NCI-H226 (cell line): ENCODE results near the gene RFNG.

Source experiments
- DNase-seq: peaks from one replicate; pipeline ENCODE4 v3.0.0-alpha.2; 2015

Gene RFNG

DNA sequence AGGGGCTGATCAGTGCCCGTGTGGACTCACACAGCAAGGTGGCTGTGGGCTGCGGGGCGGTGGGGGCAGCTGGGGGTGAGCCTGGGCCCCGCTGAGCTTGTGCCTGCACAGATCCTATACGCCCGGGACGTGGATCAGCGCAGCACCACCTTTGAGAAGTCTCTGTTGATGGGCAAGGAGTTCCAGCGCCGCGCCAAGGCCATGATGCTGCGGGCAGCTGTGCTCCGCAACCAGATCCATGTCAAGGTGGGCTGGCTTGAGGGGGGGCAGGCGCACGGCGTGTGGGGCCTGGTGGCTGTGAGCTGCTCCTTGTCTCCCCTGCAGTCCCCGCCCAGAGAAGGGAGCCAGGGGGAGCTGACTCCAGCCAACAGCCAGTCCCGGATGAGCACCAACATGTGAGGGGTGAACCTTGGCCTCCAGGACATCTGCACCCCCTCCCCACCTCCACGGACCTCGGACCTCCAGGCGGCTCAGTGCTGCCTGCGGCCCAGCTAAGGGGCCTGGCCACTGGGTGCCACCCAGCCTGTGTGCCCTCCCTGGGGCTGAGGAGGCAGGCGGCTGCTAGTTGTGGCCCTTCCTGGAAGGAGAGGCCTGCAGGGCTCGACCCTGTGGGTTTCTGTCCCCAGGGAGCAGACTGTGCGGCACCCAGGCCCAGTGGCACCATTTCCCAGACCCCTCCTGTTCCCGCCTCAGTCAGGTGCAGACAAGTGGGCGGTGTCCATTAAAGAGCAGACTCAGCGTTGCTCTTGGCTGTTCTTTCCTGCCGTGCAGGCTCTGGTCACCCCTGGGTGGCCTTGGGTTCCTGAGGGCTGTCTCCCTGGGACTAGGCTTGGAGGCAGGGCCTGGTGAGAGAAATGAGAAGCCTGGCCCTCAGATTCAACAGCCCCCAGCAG lies 5.4 kb upstream of the RFNG start:
- peak; percentile 1 for DNase-seq

DNA sequence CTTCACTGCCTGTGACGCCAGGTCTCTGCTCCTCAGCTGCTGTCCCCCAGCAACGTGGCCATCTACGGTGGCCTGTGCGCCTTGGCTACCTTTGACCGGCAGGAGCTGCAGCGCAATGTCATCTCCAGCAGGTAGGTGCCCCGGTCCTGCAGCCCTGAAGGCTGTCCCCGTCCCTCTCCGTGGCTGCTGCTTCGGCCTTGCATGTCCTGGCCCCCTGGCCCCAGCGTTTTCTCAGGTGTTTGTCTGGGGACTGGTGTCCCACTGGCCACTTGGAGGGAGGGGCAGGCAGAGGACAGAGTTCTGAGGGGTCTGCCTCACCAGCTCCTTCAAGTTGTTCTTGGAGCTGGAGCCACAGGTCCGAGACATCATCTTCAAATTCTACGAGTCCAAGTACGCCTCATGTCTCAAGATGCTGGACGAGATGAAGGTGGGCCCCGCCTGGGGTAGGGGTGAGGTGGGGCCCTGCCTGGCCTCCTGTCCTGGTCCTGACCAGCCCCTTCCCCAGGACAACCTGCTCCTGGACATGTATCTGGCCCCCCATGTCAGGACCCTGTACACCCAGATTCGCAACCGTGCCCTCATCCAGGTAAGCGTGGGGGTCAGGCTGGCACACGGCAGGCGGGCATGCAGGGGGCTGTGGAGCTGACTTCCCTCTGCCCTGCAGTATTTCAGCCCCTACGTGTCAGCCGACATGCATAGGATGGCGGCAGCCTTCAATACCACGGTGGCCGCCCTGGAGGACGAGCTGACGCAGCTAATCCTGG lies 4.5 kb upstream of the RFNG start:
- DNase-seq: peak; percentile 0

DNA sequence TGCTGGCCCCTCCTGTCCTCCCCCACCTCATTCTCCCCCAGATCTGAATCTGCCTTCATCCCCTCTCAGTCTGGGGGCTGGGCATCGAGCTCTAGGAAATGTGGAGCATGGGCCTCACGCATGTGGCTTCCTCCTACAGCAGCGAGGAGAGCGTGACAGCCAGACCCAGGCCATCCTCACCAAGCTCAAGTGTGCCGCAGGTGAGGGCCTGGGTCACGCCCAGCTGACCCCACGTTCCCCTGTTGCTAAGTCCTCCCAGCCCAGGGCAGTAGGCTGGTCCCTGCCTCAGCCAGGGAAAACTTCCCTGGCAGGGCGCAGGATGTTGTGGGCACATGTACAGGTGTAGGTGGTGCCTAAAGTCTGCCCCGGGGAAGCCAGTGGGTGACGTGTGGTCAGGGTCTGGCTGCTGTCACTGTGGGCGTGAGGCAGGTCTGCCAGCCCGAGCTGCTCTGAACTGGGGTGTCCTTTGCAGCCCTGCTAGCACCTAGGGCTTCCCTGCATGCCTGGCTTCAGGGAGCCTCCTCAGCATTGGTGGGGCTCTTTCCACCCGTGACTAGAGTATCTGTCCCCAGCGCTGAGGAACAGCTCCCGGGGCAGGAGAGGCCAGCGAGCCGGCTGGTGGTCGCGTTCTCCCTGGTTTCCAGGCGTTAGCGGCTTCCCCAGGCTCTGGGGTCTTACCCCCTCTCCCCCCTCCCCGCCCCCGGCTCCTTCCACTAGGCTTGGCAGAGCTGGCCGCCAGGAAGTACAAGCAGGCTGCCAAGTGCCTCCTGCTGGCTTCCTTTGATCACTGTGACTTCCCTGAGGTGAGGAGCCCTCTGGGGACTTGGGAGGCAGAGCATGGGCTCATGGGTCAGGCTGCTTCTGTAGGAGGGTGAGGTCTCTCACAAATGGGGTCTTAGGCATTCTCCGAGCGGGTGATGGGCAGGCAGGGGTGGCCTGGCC lies 3.7 kb upstream of the RFNG start:
- no peak for DNase-seq

DNA sequence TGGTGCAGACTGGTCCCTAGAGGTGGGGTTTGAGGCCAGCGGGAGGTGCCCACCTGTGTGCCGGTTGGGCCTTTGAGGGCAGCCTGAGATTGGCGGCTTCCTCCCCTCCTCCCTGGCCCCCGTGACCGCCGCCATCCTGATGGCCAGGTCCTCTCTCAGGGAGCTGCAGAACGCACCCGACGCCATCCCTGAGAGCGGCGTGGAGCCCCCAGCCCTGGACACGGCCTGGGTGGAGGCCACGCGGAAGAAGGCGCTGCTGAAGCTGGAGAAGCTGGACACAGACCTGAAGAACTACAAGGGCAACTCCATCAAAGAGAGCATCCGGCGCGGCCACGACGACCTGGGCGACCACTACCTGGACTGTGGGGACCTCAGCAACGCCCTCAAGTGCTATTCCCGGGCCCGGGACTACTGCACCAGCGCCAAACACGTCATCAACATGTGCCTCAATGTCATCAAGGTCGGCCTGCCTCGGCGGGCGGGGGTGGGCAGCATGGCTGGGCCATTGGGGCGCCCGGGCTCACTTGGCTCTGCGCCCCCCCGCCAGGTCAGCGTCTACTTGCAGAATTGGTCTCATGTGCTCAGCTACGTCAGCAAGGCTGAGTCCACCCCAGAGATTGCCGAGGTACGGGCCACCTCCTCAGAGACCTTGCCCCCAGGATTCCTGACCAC lies 2.9 kb upstream of the RFNG start:
- peak; percentile 0 for DNase-seq

DNA sequence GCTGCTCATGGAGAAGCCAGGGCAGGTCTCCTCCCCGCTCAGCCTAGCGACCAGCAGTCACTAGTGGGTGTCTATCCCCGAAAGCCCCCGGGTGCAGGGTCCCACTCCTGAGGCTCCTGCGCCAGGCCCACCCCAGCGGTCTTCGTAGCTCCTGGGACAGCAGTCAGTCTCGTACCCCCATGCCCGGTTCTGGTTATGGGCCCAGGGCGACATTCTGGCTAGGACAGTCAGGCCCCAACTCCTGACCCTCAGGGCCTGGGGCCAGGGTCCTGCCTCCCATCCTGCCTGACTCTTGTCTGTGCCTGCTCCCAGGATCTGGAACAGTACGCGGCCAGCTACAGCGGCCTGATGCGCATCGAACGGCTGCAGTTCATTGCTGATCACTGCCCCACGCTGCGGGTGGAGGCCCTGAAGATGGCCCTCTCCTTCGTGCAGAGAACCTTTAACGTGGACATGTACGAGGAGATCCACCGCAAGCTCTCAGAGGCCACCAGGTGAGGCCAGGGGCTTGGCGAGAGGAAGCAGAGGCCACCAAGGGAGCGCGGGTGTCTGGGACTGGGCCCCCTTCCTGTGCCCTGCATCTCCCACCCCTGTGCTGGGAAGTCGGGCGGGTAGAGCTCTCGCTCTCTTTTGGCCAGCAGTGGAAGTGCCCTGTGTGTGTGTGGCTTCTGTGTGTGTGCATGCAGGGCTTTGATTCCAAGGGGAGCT lies 2.1 kb upstream of the RFNG start:
- DNase-seq: peak; percentile 0

DNA sequence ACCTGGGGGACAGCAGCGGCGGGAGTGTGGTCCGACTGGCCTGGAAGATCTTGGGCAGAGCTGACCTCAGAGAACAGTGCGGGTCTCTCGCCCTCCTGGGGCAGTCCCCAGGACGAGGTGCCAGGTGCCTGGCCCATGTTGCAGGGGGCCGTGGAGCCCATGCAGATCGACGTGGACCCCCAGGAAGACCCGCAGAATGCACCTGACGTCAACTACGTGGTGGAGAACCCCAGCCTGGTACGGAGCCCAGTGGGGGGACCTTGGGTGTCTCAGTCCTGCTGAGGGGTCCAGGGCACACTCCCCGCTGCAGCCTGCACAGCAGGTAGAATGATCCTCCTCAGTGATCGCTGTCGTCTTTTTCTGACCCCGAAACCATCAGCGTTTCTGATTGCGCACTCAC lies 1.5 kb upstream of the RFNG start:
- no peak for DNase-seq

DNA sequence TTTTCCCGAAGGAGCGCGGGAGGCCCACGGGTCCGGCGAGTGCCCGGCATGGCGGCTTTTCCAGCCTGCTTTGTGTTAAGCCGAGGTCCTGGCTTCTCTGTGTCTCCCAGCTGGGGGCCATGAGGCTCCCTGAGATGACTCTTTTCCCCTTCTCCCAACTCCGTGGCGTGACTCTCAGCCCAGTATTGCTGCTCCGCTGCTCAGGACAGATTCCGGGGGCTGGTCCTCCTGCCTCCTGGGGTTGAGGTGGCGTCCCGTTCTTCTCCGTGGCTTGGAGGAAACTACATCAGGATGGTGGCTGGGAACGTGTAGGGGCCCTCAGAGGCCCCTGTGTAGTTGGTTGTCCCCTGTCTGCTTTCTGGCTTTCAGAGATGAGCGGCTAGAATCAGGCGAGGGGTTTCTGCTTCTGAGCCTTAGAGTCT lies 1.0 kb upstream of the RFNG start:
- DNase-seq: no peak

DNA sequence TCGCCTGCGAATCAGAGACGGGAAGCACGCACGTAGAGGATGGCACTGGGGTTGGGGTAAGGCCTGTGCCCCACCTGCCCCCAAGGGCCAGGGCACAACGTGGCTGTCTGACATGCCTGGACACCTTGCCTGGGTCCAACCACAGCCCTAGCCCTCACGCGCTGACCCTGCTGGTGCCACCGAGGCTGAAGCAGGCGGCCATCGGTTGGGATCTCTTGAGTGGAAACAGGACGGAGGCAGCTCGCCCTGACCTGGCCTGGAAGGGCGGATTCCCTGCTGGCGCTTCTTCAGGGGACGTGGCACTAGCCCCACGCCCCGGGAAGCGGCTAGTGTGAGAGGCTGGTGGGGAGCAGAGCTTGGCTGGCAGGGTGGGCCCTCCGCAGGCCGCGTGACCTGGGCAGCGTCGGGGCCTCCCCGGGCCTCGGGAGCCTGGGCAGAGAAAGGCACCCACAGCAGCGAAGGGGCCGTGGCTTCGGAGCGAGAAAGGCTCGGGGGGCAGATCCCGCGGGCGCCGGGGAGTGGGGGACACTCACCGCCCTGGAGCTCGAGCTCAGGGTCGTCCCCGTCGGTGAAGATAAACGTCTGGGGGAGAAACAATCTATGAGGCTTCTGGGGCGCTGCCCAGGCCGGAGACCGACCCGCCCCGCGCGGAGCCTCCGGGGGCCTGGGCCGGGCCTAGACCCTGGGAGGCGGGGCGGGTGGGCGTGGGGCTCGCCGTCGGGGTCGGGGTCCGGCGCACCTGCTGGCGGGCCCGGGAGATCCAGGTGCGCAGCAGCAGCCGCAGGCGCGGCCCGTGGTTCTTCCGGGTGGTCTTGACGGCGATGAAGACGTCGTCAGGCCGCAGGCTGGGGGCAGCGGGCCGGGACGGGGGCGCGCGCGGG lies 610 bp downstream of the RFNG start:
- DNase-seq: no peak

DNA sequence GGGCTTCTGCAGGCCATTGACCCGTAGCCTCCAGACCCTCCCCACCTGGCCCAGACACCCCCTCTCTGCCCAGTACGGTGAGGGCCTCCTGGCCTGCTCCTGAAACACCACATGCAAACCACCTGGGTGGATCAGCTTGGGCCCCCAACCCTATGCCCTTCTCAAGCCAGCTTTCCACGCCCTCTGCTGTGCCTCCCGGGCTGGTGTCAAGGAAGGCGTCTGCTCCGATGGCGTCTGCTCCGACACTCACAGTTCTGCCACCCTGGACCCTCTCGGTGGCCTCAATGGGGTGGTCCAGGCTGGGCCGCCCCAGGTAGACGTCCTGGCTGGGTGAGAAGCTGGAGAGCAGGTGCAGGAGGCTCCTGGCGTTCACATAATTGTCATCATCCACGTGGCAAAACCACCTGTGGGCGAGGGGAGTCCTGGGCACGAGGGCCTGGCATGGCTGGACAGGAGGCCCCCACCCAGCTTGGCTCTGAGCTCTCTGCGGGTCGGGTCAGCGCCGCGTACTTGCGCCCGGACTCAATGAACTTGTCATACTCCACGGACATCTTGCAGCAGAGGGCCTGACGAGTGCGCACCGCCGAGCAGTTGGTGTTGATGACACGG lies 1.4 kb downstream of the RFNG start:
- DNase-seq: no peak

DNA sequence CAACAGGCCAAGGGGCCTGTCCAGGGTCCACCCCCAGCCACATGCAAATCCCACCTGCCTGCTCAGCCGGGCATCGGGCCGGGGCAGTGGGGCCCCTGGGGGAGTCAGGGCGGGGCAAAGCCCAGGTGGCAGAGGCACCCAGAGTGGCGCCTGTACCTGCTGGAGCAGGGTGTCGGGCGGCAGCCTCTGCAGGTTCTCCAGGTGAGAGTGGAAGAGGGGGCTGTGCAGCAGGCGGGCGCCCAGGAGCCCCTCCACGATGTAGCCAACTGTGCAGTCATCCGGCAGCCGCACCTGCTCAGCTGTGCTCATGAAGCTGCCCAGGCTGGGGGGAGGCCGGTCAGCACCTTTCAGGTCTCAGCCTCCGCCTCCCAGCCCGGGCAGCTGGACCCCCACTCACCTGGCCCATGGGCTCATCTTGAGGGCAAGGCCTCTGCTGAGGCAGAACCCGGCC lies 2.1 kb downstream of the RFNG start:
- DNase-seq: no peak

DNA sequence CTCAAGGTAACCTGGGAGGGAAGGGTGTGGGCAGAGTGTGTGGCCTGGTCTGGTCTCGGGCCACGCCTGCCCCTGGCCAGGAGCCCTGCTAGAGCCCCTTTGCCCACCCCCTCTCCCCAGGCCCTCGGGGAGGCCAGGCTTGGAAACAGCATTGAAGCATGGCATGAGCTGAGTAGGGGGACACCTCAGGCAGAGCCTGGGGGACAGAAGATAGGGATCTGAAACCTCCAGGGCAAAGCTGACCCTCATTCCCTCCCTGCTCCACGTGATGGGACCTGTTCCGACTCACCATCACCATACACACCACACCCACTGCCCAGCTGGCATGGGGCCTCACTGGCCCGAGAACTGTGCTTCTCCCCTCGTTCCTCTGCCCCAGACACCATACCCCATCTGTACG lies 2.5 kb downstream of the RFNG start:
- no peak for DNase-seq

DNA sequence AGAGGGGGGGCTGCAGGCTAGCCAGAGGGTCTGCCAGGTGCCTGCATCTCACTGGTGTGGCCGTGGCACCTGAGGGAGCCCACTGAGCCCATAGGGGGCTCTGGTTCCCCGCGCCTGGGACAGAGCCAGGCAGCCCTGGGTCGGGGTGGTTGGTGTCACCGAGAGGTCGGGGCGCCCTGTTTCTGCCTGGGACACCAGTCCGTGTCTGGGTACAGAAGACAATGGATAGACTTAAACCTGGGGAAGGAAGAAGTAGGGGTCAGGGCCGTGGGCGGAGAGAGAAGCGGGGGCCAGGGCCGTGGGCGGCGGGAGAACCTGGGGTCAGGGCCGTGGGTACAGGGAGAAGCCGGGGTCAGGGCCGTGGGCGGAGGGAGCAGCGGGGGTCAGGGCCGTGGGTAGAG lies 3.0 kb downstream of the RFNG start:
- DNase-seq: no peak

DNA sequence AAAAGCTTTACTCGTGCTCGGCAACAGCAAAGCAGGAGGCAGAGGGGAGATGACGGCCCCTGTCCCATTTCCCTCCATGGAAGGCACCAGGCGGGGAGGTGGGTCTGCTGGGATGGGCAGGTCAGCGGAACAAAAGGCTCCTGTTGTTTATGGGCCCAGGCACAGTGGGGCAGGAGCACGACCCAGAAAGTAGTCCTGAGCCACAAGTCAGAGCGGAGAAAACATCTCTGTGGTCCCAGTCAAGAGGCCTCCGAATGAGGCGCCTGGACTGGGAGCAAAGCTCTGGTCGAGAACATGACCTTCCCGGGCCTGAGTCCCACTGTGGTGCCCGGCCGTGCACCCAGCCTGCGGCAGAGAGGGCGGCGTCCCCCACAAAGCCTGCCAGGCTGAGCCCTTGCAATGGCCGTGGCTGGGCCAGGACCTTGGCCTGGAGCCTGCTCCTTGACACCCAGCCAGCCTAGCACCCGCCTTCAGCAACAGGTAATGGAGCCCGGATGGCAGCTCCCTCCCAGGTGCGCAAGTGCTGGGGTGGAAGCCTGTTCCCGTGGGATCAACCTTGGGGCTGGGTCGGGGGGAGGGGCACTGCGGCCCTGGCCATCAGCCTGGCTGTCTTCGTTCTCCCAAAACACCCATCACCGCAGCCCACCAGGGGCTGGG lies 3.6 kb downstream of the RFNG start:
- DNase-seq: no peak

DNA sequence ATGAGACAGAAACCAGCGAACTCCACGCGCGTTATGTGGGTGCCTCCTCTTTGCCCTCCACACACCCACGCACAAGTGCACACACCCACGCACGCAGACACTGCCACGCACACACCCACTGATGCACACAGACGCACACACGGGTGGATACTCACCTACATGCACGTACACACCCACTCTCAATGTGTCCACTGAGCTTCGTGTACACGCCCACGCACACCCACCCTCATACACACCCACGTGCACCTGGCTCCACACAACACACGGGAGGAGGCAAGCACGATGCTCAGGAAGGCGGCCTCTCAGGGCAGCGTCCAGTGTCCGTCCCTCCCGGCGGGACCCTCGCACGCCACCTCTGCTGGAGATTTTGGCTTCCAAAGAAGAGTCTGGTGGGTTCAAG lies 4.2 kb downstream of the RFNG start:
- DNase-seq: no peak

DNA sequence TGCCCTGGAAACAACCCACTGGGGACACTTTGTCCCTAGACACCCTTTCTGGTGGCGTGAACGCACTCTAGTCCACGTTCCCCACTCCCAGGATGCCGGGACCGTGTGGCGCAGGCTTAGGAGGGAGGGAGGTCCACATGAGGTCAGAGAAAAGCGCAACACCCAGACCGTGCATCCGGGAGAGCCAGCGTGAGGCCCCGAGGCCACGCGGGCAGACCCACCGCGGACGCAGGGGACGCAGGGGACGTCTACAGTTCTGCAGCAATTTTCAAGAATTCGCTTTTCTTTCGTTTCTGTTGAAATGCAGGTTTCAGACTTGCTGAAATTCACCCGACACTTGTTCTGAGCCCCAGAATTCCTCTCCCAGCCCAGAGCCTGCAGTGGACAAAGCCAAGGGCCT lies 4.7 kb downstream of the RFNG start:
- DNase-seq: no peak

DNA sequence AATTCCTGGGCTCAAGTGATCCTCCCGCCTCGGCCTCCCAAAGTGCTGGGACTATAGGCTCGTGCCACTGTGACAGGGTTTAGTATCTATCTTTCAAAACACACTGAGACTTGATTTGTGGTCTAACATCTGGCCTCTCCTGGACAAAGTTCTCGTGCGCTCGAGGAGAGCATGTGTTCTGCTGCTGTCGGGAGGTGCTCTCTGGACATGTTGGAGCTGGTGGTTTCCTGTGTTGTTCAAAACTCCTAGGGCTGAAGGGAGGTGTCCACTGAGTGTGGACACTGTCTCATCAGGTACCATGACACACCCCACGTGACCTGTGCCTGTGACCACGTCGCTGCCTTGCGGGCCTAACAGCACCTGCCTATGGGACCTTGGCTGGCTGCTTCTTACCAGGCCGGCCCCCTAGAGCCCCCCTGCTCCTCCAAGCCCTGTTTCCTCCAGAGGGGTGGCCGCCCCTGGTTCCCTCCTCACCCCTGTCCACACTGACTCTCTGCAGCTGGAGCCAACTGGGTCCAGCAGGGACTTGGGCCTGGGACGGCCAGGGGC lies 5.6 kb downstream of the RFNG start:
- DNase-seq: no peak

DNA sequence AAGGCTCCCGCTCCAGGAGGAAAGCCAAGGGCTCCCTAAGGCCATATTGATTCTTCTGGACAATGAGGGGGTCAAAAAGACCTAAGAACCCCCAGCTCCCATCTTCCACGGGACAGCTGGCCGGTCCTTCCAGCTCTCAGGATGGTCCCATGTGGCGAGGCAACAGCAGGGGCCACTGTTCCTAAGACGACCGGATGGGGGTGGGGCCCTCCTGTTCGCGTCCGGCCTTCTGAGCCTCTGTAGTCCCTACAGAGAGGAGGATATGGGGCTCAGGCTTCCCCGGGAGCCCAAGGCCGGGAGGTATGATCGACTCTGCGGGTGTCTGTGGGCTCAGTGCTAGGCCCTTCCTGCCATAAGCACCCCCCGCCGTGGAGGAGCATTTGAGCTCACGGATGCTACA lies 8.1 kb downstream of the RFNG start:
- DNase-seq: no peak

DNA sequence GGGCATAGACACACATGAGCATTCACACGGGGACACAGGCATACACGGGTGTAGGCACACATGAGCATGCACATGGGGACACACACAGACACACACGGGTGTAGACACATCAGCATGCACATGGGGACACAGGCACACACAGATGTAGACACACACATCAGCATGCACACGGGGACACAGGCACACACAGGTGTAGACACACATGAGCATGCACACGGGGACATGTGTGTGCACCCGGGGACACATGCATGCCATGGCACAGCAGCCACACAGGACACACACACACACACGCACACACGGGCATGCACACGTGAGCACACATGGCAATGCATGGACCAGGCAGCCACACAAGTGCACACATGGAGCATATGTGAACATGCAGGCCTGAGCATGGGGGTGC lies 9.0 kb downstream of the RFNG start:
- DNase-seq: no peak

DNA sequence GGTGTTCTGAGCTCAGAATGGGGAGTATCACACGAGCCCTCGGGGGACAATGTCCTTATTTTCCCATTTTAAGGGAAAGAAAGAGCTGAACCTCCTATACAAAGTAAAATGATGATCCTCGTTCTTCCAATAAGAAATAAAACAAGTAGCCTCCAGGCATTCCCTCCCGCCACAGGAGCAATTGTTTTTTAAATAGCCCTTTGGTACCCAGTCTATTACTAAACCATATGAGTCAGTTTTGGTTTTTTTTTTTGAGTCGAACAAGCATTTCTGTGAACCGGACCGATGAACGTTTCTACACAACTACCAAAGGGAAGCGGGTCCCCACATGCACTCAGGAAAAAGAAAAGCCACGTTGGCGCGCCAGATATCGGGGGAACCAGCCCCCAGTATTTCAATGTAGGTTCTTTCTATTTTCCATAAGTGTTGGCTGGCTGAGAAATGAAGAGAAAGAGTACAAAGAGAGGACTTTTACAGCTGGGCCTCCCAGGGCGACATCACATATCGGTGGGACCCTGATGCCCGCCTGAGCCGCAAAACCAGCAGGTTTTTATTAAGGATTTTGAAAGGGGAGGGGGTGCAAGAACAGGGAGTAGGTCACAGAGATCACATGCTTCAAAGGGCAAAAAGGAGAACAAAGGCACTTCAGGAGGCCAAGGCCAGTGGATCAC lies 10.3 kb downstream of the RFNG start:
- no peak for DNase-seq
